Loucy (cell line): Measurements from ENCODE around the gene TMEM132D.

ENCODE experiments used
- EZH2phosphoT487 ChIP-seq: fragments of 200-600 bp; IDR thresholded peaks from 2 replicates; pipeline ENCODE4 v1.6.1; 2018; ENCODE audit warnings: antibody characterized with exemption, mild to moderate bottlenecking, moderate library complexity, borderline replicate concordance
- TF ChIP-seq, protein P1 (sequence below): fragments of 200-600 bp; sonication (generic); conservative IDR thresholded peaks from 2 replicates; pipeline ENCODE4 v1.5.1; 2014; ENCODE audit warnings: mild to moderate bottlenecking, antibody characterized with exemption, low read length

- TF ChIP-seq, protein P1, sequence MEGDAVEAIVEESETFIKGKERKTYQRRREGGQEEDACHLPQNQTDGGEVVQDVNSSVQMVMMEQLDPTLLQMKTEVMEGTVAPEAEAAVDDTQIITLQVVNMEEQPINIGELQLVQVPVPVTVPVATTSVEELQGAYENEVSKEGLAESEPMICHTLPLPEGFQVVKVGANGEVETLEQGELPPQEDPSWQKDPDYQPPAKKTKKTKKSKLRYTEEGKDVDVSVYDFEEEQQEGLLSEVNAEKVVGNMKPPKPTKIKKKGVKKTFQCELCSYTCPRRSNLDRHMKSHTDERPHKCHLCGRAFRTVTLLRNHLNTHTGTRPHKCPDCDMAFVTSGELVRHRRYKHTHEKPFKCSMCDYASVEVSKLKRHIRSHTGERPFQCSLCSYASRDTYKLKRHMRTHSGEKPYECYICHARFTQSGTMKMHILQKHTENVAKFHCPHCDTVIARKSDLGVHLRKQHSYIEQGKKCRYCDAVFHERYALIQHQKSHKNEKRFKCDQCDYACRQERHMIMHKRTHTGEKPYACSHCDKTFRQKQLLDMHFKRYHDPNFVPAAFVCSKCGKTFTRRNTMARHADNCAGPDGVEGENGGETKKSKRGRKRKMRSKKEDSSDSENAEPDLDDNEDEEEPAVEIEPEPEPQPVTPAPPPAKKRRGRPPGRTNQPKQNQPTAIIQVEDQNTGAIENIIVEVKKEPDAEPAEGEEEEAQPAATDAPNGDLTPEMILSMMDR: no peak
- TF ChIP-seq EZH2phosphoT487: no peak
Measured at GRCh38 chr12:129310346-129310745, 593.5 kb downstream of the TMEM132D start.
